HG02610 (cell line): Measurements from ENCODE around the gene NHSL1.
A peak's percentile ranks its signal among the peaks of the same experiment; 100 is the strongest.

Source experiments
- ATAC-seq: cut with Tn5 transposase; IDR thresholded peaks from one replicate; pipeline ENCODE4 v1.9.1; 2021; ENCODE audit warnings: mild to moderate bottlenecking, moderate library complexity; ENCODE audit not compliant: unreplicated experiment

NHSL1 gene

DNA sequence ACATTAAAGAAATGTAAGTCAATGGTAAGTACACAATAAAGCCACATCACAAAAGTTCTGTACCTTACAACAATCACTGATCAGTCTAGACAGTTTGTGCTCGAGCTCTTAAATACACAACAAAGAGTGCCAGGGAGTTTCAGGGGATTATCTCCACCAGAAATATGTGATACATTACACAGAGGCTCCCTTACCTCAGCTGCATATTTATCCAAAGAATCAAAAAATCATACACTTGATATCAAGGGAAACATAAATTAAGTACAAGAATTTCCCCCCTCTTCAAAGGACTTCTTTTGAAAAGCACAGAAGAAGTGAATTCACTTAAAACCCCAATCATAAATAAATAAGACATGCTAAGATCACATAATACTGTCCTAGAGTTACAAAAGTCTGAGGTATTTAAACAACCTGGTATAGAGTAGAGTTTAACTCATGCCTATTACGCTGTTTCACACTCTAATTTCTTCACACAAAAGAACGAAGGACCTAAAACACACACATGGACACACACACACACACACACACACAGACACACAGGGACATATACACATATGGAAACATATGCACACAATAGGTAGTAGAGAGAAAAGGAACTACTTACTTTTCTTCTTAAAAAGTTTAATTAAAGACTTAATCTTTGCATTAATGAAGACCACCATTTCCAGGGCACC, 528 bp downstream of the NHSL1 start:
- ATAC-seq: no peak

- no peak for ATAC-seq
These were observed 2.0 kb downstream of the NHSL1 start for GRCh38 chr6:138497286-138497685.

GRCh38 chr6:138494312-138494711, 5.0 kb downstream of the NHSL1 start:
- ATAC-seq: no peak

- no peak for ATAC-seq
These were observed 5.9 kb downstream of the NHSL1 start for GRCh38 chr6:138493413-138493812.

- no peak for ATAC-seq
These were observed 6.4 kb downstream of the NHSL1 start for GRCh38 chr6:138492871-138493270.

DNA sequence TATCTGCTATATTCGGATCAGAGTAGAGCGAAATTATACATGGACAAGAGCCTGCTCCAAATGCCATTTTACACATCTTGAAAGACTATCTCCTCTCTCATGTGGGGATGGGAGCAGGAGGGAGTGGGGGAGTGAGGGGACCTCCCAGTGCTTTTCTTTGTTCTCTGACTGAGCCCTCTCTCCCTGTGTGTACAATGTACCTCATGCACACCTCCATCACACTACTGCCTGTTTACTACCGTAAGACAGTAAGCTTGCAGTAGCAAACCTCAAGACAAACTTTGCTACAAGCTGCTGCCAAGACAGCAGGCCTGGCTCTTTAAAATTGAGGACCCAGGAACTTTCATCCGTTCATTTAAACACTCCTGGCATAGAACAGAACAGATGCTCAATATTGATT, 7.2 kb downstream of the NHSL1 start:
- no peak for ATAC-seq

DNA sequence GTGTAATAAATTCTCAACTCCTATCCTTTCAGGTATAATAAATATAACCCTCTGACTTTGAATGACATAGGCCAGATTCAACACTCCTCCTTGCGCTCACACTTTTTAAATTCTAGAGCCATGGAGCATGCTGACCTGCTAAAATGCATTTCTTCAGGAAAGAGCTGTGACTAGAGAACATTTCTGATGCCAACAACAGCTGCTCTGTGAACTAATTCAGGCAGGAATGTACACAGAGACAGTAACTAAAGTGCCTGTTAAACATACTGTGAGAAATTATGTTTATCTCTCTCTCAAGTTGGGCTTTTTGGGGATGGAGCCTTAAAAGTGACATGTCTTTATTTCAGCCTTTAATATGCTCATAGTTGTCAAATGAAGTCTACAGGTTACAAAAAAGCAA, 8.3 kb downstream of the NHSL1 start:
- no peak for ATAC-seq

GRCh38 chr6:138489846-138490245, 9.4 kb downstream of the NHSL1 start:
- no peak for ATAC-seq

DNA sequence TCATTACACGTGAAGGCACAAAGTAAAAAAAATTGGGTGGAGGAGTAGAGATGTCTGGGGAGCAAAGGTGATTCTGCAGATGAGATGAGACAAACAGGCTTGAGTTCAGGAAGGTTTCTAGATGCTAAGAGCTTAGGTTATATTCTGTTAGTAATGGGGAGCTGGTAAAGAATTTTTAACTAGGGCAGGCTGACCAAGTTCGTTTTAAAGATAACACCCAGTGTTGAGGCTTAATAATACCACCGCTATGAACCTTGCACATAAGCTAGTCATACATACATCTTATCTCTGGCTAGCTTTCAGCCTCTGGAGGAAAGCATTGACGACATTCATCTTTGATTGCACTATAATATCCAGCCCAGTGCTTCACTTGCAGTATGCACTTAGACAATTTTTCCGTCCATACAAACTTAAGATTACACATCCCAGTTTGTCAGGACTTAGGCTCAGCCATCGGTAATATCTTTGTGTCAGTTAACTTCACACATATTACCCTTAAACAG, 12.1 kb downstream of the NHSL1 start:
- ATAC-seq: no peak

DNA sequence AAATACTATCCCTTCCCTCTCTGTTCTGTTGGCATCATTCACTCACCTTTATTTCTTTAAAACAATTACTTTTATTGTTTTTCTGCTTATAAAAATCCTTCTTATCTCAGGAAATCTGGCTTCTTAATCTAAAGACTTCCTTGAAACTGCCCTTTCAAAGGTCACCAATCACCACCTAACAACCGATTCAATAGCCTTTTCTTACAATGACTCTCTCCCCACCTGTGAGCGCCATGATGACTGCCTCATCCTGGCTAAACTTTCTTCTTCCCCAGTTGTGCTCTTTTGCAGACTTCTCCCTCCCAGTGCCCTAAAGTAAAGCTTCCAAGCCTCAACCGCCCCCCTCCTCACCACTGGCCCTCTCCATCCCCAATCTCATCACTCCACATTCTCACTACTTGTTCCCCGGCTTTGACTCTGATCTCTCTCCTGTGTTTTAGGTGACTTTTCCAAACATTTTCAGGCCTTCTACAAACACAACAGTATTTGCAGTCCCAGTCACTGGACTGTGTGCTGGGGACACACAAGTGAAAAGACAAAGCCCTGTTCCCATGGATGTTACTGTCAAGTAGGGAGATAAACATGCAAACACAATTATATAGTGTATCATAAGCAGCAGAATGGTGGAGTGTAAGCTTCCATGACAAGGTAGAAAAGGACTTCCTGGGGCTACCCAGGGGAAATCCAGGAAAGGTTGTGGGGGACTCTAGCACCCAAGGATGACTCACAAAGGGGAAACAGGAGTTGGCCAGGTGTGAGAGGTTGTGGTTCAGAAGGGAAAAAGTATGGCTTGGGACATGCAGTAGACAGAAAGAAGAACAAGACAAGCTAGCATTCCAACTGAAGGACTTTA, 12.8 kb downstream of the NHSL1 start:
- peak; percentile 52 for ATAC-seq

DNA sequence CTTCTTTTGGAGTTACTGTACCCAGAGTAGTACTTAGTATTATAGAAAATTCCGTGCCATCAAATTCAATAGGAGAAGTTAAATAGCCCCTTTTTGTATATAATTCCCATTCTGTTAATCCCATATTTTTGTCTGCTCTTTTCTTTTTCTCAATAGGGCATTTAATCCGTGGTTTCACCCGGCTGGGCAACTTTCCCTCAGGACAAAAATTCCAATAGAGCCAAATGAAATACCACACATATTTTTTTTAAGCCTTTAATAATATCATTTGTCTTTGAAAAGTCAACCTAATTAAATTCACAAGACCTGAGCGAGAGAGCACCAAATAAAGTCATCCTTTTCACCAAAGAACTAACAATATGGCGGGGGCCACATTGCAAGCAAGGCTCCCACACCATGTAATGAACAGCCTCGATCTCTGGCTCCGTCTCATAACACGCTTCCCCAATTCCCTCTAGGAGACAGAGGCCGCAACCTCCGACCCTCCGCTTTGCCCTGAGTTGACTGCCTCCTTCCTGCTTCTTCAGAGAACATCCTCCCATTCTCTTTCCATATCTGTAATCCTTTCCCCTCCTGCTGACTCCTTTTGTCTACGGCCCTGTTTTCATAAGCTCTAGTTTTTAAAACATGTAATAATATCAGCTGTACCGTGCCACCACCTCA, 13.6 kb downstream of the NHSL1 start:
- no peak for ATAC-seq

DNA sequence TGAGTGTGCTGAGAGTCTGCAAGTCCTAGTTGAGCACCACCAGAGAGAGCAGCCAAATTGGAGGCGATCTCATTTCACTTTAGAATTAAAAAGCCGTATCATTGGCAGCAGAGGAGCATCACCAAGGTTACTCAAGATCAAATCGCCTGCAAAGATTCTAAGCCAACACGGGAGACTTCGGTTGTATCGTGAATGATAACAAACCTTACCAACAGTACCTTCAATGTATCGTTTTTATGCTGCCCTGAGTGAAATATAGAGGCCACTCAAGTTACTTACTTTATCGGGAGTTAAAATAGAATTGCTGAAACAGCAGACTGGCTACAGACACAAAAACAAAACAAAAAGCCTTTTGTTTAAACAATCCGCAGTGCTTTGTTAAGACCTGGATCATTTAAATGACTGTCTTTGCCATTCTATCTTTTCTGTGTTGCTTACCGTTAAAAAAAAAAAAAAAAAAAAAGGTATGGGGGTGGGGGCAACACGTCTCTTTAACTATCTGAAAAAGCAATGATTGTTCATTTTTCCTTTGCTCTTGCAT, 14.2 kb downstream of the NHSL1 start:
- no peak for ATAC-seq

GRCh38 chr6:138484018-138484731, 15.1 kb downstream of the NHSL1 start:
- peak; percentile 51 for ATAC-seq

DNA sequence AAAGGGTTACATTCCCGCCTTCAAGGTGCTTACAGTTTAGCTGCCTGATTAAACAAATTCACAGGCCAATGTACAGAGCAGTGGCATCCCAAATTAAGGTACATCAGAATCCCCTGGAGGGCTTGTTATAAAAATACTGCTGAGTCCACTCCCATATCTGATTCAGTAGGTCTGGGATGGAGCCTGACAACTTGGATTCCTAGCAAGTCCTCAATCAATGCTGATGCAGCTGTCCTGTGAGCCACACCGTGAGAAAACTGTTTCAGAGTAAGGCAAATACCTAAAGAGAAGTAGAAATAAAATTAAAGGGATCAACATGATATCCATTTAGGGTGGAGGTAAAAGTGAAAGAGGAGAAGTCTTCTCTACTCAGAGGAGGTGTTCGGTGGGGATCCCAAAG, 16.5 kb downstream of the NHSL1 start:
- no peak for ATAC-seq

DNA sequence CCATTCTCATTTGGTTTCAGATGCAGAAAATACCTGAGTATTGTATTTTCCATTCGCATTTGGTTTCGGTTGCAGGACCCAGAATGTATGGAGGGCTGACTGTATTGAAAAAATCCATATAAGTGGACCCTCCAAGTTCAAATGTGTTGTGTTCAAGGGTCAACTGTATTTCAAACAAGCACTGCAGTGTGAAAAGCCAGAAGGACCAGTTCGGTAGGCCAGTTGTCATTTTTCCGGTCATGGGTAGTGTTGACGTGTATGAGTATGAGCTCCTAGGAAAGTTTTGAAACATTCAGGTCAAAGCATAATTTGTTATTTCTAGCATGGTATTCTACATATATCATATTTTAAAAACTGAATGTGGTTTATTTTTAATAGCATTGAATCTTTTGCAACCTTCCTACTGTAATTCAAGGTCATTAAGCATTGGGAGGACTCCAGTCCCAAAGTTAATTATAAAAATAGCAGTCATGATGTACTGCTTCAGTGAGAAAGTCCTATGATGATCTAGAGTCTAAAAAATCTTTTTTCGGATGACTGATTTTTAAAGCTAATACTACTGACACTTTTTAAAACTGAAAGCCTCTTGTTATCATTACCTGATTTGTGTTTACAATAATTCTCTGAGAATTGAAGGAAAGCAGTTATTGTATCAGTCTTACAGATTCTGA, 18.9 kb downstream of the NHSL1 start:
- no peak for ATAC-seq

GRCh38 chr6:138477913-138478539, 21.3 kb downstream of the NHSL1 start:
- ATAC-seq: no peak

- no peak for ATAC-seq
These were observed 23.2 kb downstream of the NHSL1 start for GRCh38 chr6:138476116-138476515.

- ATAC-seq: no peak
These were observed 26.1 kb downstream of the NHSL1 start for GRCh38 chr6:138473144-138473543.

DNA sequence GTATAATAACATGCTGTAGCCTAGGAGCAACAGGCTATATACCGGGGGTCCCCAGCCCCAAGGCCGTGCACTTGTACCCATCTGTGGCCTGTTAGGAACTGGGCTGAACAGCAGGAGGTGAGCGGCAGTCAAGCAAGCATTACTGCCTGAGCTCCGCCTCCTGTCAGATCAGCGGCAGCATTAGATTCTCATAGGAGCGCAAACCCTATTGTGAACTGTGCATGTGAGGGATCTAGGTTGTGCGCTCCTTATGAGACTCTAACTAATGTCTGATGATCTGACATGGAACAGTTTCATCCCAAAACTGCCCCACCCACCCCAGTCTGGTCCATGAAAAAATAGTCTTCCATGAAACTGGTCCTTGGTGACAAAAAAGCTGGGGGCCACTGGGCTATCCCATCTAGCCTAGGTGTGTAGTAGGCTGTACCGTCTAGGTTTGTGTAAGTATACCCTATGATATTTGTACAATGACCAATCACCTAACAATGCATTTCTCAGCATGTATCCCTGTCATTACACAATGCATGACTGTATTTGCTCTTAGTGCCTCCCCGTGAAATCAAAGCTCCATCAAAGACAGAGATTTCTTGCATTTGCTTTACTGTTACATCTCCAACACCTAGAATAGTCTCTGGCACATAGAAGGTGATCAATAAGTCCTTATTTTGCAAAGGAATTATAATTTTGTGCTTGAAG, 30.8 kb downstream of the NHSL1 start:
- no peak for ATAC-seq
